ENCODE measurements around the gene ADARB1. TPM values are rescaled to one million over a fixed set of nuclear protein-coding genes. Genes with fewer than 3 reads are reported as not detected.

Gene ADARB1
- total RNA-seq, 1 donor from 2014 or later: 14.0 TPM

GRCh38 chr21:45105906-45106485 lies 31.6 kb downstream of the ADARB1 start:
- H3K36me3 ChIP-seq (ENCODE audit: control insufficient read depth, insufficient read depth, low read length): no peaks in the 10 kb centered on the region
- FAIRE-seq: no peak

DNA sequence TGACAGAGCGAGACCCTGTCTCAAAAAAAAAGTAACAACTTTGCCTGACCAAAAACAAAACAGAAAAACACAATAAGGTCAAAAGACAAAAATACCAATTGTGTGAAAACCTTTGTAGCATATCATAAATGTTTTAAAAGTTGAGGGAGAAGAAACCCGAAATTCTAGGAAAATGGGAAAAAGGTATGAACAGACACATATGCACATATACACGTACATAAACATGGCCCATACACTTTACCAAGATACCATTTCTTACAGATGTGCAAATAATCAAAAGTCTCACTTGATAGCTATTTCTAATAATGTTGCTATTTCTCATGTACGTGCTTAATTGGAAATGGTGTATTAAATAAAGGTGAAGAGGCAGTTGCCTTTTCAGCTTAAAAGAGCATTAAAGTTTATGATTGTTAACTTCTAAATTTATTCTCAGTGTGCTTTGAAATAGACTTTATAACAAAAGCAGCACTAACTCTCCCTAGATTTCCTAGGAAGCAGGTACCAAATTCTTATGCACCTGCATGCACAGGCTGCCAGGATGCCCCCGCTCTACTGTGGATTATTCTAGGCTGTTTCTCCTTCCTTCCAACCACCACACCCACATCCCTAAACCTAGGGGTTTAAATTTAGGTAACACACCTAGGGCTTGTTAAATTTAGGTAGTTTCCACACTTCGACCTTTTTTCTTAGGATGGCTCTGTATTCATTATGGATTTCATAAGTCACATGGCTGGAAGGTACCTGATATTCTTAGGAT lies 33.8 kb downstream of the ADARB1 start:
- no peak for TF ChIP-seq CTCF (IDR thresholded peaks at IDR 0.05; ENCODE audit: insufficient read depth, low read length, severe bottlenecking)
- H3K36me3 ChIP-seq (ENCODE audit: control insufficient read depth, insufficient read depth, low read length): no peaks in the 10 kb centered on the region
- DNase-seq (ENCODE audit: low read depth) (no peak), FAIRE-seq (no peak)
- no peaks in the 10 kb centered on the region for H3K27me3 ChIP-seq (ENCODE audit: control insufficient read depth, insufficient read depth, low read length)
- no peak overlapping the region for H3K4me3 ChIP-seq (ENCODE audit: low read depth, low read length)

More at GRCh38 chr21:45105906-45106485, 31.6 kb downstream of the ADARB1 start:
- Histone ChIP-seq H3K27me3 (ENCODE audit: control insufficient read depth, insufficient read depth, low read length) (no peaks in the 10 kb centered on the region), H3K4me3 (ENCODE audit: low read depth, low read length) (no peak overlapping the region)
- DNase-seq (ENCODE audit: low read depth): no peak
- no peak for TF ChIP-seq CTCF (IDR thresholded peaks at IDR 0.05; ENCODE audit: insufficient read depth, low read length, severe bottlenecking)

- FAIRE-seq: no peak
Observed at GRCh38 chr21:45108808-45109781, 34.7 kb downstream of the ADARB1 start.

GRCh38 chr21:45109831-45110492 lies 35.6 kb downstream of the ADARB1 start:
- no peaks in the 10 kb centered on the region for H3K36me3 ChIP-seq (ENCODE audit: control insufficient read depth, insufficient read depth, low read length)
- DNase-seq (ENCODE audit: low read depth) (no peak), FAIRE-seq (no peak)
- no peaks in the 10 kb centered on the region for H3K27me3 ChIP-seq (ENCODE audit: control insufficient read depth, insufficient read depth, low read length)
- no peak for TF ChIP-seq CTCF (IDR thresholded peaks at IDR 0.05; ENCODE audit: insufficient read depth, low read length, severe bottlenecking)
- no peak overlapping the region for H3K4me3 ChIP-seq (ENCODE audit: low read depth, low read length)

More at GRCh38 chr21:45108808-45109781, 34.7 kb downstream of the ADARB1 start:
- Histone ChIP-seq H3K4me3 (ENCODE audit: low read depth, low read length) (no peak overlapping the region), H3K36me3 (ENCODE audit: control insufficient read depth, insufficient read depth, low read length) (no peaks in the 10 kb centered on the region), H3K27me3 (ENCODE audit: control insufficient read depth, insufficient read depth, low read length) (no peaks in the 10 kb centered on the region)
- TF ChIP-seq CTCF (IDR thresholded peaks at IDR 0.05; ENCODE audit: insufficient read depth, low read length, severe bottlenecking): no peak
- no peak for DNase-seq (ENCODE audit: low read depth)

DNA sequence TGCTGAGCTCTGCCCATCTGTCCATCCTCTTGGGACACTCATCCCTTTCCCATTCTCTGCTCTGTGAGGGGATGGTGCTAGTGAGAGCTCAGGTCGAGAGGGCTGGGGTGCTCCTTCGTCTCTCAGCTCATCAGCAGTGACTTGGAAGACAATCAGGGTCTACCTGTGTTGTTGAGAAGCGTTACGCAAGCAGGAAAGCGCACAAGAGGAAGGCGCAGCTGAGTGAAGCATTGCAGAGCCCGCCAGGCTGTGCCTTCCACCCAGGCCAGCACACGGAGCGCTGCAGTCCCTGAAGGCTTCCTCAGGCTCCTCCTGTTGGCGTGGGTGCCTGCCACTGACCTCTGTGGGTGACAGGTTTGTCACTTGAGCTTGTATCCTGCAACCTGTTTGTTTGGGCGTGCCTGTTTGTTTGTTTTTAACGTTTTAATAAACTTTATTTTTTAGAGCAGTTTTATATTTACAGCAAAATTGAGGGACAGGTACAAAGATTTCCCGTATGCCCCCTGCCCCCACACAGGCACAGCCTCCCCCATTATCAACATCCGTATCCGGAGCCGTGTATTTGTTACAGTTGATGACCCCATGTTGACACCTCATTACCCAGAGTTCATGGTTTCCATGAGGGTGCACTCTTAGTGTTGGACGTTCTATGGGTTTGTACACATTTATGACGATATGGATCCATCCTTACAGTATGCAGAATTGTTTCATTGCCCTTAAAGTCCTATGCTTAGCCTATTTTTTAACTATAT lies 36.7 kb downstream of the ADARB1 start:
- Histone ChIP-seq H3K27me3 (ENCODE audit: control insufficient read depth, insufficient read depth, low read length) (no peaks in the 10 kb centered on the region), H3K36me3 (ENCODE audit: control insufficient read depth, insufficient read depth, low read length) (no peaks in the 10 kb centered on the region), H3K4me3 (ENCODE audit: low read depth, low read length) (no peak overlapping the region)
- FAIRE-seq (no peak), DNase-seq (ENCODE audit: low read depth) (no peak)
- TF ChIP-seq CTCF (IDR thresholded peaks at IDR 0.05; ENCODE audit: insufficient read depth, low read length, severe bottlenecking): no peak

All from bronchial epithelial cell (primary cell).